ENCODE measurements around the gene ZBTB20. TPM values are rescaled to one million over a fixed set of nuclear protein-coding genes. Genes with fewer than 3 reads are reported as not detected.
A peak's percentile ranks its signal among the peaks of the same experiment; 100 is the strongest.

The ZBTB20 gene
- total RNA-seq, 1 donor from 2014 or later, result 8.7 TPM

DNA sequence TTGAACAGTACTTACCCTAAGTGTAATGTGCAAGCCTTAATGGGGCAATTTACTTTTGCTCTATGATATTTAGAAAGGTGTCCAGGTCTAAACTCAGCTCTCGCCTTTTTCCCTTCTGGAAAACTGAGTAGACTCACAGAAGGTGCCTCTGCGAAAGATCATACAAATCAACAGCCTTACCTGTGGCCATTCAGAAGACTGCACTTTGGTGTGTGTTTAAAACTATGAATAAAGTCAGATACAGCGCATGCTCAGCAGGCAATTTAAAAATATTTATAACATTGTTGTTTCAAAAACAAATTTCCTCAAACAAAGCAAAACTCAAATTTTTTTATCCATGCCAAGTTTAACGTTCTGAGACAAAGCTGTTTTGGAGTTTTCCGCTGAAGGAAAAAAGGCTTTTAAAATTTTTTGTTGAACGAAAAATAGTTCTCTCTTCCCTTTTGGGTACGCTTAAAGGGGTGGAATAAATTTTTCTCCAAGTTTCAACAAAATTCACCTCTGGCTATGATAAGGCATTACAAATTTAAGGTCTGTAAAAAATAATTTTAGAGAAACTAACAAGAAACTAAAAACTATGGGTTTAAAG is 697.0 kb downstream of the ZBTB20 start:
- no peak for DNase-seq (ENCODE audit: low read depth in 2 of 2)

DNA sequence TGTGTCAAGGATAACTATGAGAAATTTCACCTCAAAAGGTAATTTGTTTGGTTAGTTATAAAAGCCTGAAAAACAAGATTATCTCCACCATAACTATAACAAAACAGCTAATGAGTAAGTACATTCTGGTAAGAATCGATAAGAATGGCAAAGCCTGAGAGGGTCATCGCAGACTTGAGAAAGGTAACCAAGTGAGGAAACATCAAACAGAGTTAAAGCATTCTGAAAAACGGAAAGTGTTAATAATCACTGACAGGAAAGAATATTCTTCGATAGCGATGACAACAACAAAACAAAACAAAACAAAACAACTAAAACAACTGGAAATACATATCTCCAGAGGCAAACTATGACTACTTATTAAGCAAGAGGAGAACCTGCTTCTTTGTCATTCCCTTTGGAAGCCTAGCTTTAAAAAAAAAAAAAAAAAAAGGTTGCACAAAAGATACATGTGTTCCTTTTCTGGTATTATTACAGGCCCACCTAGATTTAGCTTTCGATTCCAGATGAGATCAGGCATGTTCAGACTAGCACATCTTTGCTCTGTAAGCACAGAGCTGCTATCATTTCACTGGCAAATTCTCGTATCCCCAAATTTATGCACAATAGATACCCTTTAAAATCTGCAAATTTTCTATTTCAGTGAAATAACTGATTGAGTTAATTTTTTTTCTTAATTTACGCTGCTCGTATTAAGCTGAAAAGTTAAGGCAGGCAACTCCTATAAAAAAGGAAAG is 697.6 kb downstream of the ZBTB20 start:
- DNase-seq (ENCODE audit: low read depth in 2 of 2), result no peak

DNA sequence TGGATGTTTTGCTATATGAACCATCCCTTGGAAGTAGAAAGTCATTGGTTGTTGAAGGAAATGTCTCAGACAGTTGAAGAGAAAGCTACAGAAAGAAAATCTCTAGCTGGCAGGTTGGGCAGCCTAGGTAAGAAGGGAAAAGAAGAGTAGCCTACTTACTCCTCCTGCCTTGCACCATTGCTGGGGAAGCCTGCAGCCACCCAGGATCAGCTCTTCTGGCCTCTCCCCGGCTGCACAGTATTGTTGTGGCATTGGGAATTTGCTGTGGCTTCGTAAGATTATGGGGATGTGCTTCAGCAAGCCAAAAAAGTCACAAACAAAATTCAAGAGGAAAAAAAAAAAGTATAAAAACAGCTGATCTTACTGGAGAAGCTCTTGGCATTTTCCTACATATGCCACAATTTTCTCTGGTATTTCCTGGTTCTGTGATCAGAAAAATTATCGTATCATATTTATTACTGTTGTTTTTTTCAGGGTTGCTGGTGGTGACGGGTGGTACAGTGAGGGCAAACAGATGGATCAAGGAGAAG is 699.1 kb downstream of the ZBTB20 start:
- DNase-seq (ENCODE audit: low read depth in 2 of 2), result no peak

DNA sequence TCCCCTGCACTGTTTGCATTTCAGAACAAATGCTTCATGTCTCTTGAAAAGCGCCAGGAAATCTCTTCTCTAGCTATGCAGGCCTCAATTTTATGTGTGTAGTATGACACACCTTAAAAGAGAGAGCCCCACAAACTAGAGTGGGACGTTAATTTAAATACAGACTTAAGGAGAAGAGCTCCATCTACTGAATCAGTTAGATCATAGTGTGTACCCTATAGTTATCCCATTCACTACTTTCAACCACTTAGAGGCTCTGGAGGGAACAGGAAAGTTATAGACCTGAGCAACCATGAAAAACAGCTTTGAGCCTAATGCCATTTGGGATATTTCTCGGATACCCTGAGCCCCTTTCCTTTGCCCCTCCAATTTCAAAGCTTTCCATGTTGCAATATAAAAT is 699.5 kb downstream of the ZBTB20 start:
- DNase-seq (ENCODE audit: low read depth in 2 of 2), result no peak

DNA sequence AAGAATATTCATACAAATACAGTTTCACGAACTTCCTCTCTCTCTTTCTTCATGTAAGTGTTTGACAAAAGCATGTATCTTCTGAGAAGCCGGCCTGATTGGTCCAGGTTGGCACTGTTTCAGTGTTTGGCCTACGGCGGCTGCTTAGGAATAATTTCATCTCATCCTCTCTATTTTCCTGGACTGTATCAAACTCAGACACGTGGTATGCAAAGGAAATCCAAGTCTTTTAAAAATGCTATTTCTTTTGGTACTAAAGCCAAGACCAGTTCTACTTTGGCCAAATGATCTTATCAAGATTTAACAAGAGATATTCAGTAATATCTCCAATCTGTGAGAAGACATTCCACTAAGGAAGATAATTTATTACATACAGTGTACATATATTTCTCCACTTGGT is 700.5 kb downstream of the ZBTB20 start:
- peak in 1 of 2 donors; percentile 5 for DNase-seq (ENCODE audit: low read depth in 2 of 2)

DNA sequence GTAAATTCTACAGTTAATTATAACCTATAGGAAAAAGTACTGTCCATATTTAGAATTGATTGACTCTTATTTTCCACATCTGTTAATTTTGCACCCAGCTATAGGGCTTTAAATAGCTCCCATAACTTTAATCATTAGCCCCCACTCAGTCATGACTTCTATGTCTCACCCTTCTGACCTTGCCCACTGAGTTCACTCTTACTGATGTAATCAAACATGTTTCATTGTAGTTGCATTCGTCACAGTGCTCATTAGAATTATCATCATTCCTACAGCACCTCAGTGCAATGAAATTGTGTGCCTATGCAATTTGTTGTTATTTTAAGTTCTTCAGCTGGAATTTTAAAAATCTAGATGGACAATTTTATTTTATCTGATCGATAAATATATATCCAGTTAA is 701.9 kb downstream of the ZBTB20 start:
- no peak for DNase-seq (ENCODE audit: low read depth in 2 of 2)

DNA sequence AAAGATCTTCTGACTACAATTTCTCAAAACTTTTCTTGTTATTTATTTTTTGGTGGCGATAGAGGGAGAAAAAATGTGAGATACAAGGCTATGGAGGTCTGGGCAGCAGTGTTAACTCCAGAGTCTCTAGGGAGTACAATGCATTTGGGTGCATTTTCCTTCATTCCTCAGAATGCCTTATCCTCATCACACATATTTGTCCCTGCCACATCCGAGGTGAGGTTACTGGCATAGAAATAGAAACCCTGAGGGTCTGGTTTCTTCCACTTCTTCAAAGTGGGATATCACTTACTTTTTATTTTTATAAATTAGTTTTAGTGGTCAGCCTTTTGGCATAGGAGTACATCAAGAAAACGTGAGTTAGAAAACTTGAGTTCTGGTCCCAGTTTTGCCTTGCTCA is 702.9 kb downstream of the ZBTB20 start:
- DNase-seq (ENCODE audit: low read depth in 2 of 2), result no peak

DNA sequence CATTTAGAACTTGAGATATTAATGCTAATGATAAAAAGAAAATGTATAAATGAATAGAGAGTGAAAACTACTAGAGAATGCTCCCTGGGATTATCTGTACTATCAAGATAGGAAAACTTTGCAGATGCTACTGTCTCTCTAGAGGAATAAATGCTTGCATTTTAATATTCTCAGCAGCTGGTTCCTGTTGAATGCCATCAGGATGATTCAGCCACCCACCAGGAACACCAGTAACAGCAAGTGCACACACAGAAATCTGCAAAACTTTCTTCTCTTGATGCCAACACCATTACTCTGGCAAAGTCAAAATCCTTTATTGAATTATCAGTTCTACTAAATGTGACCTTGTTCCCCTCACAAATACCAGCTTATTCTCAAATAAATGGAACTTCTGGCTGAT is 704.8 kb downstream of the ZBTB20 start:
- peak in 1 of 2 donors; percentile 65 for DNase-seq (ENCODE audit: low read depth in 2 of 2)

DNA sequence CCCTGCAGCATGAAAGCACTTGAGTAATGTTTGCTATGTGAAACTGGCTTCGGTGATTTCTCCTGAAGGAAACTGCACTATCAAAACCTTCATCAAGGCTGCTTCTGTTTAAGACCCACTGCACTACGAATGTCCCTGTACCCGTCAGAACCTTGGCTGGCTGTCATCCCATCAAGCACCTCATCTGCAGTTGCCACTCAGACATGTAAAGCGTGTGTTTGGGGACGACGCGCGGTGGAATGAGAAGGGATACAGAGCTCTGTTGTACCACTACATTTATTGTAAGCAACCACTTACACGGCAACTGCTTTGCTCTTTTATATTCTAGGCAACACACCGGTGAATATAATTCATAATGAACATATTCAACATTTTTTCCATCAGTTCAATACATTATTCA is 705.7 kb downstream of the ZBTB20 start:
- DNase-seq (ENCODE audit: low read depth in 2 of 2), result no peak

DNA sequence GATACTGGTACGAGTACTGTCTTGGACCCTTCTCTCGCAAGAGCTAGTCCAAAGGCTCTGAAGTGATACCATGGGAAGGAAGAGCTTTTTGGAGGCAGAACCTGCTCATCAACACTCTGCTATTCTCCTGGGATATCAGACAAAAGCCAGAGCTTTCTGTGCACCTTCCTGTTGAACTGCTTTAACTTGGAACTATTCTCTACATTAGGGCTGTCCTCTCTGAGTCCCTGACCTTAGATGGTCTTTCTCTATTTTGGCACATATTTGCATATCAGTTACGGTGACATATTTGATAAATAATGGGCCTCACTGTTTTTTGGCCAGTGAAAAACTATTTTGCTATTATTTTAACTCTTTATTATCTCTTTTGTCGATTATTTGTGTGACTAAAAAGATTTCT is 706.4 kb downstream of the ZBTB20 start:
- DNase-seq (ENCODE audit: low read depth in 2 of 2), result no peak

DNA sequence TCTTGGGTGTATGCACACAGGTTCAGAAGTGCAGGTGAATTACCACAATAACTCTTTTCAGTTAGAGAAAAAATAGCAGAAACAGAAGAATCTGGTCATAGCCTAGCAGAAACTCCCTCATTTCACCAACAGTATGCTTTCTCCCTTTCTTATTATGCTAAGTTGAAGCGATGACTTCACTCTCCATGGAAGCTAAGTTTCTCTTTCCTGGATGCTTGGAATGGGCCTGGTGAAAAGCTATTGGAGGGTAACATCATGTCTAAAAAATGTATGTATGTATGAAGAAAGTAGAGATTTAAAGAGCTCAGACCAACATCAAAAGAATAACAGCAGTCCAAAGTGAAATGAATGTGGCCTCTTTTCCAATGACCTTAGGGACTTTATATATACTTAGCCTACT is 707.8 kb downstream of the ZBTB20 start:
- DNase-seq (ENCODE audit: low read depth in 2 of 2), result no peak

DNA sequence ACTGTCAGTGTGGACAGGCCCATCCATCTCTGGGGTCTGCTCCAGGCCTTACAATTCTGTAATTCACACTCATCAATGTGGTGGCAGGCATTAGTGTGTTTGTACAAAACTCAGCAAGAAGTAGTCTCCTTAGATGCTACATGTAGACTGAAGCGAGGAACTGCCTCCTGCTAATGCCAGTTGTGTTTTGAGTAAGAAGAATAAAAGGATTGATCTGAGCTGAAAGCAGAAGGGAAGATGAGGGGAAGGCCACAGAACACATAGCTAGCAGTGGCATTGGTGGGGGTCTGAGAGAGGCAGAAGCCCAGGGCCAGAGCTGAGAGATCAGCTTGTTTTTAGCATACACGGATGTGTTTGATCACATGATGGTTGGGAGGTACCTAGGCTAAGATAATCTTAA is 709.2 kb downstream of the ZBTB20 start:
- no peak for DNase-seq (ENCODE audit: low read depth in 2 of 2)

DNA sequence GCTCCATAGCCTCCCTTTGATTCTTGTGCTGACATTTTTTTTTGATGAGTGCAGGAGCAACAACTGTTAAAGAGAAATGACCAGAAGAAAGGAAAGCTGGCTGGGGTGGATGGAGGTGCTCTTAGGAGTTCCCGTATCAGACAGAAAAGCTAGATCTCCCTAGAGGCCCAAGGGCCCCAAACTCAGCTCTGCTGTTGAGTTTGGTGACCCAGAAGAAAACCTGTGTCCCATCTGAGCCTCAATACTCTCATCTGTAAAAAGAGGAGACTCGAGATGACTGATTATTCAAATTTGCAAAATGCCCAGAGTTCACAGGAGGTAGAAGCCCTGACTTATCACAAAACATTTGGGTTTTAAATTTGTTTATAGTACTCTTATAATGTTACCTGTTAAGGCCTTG is 710.9 kb downstream of the ZBTB20 start:
- DNase-seq (ENCODE audit: low read depth in 2 of 2), result no peak

DNA sequence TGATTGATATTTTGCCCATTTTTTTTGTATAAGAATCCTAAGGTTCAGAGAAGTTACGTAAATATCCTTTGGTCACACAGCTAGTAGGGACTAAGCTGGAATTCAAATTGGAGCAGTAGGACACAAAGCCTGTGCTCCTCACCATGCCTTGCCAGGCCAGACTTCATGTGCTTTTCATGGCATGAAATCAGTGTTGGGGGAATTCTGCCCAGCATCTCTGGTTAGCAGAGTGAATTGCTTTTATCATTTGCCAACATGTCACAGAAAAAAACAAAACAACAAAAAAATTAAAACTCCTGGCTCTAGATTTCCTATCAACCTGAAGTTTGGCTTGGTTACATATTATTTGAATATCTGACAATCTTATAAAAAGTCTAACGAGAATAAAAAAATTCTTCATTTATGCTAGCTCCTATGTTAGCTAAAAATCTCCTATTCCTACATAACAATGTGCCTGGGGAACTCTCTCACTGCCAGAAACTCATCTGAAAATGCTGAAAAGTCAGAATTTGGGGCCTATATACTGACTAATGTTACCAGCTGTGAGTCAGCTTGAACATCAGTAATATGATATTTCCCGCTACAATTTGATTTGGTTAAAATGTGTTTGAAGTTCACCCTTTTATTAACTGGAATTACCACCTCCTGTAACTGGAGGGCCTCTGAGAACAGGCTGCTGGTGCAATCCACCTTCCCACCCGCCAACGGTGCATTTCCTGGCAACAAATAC is 711.5 kb downstream of the ZBTB20 start:
- no peak for DNase-seq (ENCODE audit: low read depth in 2 of 2)

DNA sequence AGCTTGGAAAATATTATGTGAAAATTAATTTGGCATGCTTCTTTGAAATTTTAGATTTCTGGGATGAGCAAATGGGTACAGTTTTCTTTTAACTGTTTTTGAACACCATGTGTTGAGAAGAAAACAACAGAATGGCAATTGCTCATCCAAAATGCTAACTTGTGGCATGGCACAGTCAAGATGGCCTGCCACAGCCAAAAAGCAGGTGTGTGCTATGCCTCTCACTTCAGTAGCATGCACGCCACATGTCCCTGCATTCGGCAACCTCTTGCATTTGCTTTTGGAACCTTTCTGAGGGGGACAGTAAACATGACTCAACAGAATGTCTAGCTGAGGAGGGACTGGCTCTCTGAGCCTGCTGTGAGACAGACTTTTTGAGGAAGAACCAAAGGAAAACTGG is 714.8 kb downstream of the ZBTB20 start:
- DNase-seq (ENCODE audit: low read depth in 2 of 2), result no peak

DNA sequence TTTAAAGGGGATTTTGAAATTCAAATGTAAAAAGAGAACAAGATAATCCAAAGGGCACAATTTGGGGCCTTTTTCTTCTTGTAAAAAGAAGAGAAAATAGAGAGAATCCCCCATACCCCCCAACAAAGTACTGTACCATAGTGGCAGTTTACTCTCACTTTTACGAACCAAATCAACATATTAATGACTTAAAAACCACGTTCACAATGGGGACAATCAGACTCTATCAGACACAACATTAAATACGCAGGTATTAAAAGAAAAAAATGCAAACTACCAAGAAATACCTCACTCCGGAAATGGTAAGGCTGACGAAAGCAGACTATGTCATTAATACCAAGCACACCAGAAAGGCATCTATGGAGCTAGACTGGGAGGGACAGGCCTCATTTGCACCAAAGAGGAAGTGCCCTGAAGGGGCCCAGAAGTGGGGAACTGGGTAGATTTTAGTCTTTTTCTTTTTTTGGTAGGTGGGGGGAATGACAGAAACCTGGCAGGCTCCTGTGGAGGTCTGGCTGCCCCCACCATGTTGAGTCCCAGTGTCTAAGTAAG is 719.0 kb downstream of the ZBTB20 start:
- DNase-seq (ENCODE audit: low read depth in 2 of 2), result no peak

DNA sequence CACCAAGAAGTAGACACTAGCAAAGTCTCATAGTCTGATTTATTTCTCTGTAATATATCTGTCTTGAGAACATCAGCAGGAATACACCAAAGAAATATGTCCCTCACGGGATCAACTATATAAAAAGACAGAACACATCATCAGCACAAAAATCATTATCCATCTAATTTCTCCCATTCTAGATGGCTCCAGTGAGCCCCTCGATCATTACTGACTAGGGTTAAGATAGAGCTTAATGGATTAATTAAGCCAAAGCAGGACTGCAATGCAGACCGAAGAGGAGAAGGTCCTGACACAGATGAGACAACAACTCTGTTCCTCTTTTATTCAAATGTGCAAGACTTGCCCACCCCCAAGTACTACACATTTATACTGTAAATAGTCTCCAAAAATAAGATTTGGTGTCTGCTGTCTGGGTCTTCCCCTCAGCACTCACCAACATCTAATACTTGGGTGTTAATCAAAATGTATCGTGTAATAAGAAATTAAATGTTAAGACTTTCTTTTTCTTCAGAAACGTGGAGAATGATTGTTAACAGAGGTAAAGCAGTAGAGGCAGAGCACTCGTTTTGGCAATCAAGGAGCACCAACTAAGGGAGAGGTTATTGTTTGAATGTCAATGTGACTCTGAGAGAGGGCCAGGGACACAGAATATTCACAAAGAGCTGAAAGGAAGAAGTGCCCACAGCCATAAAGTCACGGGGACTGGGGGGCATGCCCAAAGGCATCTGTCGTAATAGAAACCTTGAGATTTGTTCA is 719.6 kb downstream of the ZBTB20 start:
- no peak for DNase-seq (ENCODE audit: low read depth in 2 of 2)

DNA sequence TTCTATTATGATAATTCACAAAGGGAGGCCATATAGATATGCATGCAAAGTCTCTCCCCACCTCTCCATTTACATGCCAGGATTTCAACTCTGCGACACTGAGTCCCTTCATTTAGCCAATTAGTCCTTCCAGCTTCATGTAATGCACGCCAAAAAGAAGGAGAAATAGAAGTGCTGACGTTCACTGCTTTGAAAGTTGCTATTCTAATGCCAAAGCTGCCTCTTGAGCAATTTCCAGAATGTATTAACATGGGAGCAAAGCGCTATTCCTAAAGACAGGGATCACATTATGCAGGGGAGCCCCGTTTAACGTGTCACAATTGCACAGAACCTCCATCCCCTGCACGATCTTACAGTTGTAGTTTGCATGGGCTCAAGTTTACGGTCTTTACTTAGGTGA is 722.8 kb downstream of the ZBTB20 start:
- no peak for DNase-seq (ENCODE audit: low read depth in 2 of 2)

DNA sequence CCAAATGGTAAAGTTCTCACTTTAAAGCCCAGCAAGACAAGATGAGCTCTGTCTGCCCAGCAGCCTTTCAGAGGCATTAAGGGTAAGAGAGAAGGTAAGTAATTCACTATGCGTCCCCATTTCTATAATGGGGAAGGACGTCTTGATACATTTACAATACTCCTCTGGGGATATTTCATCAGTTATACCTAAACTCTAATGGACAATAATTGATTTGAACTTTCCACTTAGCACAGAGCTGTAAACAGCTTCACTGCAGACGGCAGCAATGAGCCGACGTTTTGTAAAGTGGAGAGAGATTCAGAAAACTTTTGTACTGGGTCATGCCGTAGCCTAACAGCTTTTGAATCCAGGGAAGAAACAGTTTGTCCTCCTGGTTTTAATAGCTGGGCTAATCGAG is 725.9 kb downstream of the ZBTB20 start:
- DNase-seq (ENCODE audit: low read depth in 2 of 2), result no peak

DNA sequence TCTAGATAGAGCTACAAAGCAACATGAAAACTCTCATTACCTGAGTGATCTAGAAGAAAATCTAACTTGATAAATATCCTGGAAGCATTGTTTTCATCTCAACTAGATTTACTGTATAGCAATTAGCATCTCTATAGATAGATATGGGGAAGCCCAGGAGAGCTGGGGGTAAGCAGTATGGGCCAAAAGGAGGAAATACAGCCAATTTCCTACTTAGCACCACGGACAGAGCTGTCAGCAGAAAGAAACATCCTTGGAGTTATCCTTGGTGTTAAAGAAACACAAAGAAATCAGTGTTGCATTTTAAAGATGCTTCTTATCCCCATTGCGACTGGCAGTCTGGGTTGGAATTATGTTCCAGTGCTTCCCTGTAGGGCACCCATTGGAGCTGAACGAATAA is 727.0 kb downstream of the ZBTB20 start:
- DNase-seq (ENCODE audit: low read depth in 2 of 2), result no peak

DNA sequence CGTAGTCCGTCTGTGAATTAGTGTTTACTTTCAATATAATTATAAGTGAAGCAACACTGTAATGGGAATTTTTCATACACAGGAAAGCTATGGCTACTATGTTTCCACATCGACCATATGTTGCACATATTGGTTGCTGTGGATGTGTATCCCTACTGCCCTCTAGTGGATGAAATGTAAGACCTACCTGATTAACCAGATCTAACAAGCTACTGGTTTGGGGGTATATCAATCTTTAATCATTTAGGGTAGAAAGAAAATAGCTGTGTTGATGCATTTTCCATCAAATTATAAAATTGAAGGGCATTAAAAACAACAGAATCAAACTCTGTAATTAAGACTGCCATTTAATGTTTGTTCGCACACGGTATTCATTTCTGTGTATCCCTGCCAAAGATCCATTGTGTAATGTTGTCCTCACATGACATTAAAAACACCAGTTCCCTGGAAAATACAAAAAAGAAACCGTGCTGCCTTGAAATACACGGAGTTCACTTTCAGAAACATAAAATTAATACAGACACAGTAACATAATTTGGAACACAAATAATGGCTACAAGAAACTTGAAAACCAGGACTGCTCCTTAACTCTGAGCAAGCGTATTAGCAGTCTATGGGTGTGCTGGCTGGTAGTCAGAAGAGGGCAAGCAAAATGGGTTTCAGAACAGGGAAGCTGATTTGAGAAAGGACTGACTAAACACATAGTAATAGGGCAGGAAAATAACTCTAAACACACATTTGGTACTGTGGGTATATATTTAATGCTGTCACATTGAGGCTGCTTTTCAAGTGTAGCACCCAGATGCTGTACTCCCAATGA is 728.2 kb downstream of the ZBTB20 start:
- DNase-seq (ENCODE audit: low read depth in 2 of 2), result peak; percentile 84 to 90

All from dermis microvascular lymphatic vessel endothelial cell (primary cell).